ENCODE results near the gene RCC1. TPM values are rescaled to one million over a fixed set of nuclear protein-coding genes. Genes with fewer than 3 reads are reported as not detected.
A peak's percentile ranks its signal among the peaks of the same experiment; 100 is the strongest.
"Not testable (repeated sequence)": the region's sequence is repeated elsewhere in the genome, so short reads cannot be mapped to it uniquely, and the experiment has no call there.

Gene RCC1
- total and polyA plus RNA-seq, 7 donors, result 7.0 to 81.6 (median 14.0) TPM

DNA sequence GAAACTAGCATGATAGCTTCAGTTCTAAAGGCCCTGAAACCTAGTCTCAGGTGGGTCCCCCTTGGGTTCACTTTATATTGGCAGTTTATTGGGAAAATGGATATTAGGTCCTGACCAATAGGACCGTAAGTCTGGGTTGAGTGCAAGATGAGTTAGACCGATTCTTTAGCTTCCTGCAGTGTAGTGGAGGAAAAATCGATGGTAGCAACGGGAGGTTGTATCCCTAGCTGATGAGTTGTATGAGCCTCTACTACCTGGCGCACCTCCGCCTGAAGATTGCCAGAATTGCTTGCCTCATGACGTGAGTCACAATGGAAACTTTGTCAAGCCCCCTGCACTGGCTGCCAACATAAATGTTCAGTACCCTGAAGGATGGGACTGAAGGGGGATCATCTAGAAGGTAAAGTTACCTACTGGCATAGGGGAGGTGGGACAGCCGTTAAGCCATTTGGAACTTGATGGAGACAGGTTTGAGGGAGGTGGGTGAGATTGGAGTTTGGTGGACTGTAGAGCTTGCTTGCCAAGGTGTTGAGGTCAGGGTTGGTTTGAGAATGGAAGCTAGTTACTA, 3.9 kb downstream of the RCC1 start:
- Histone ChIP-seq H3K4me1 (peaks cover 40% of the 10 kb centered on the region), H3K4me3 (peak overlapping the region; percentile 83), H3K27ac (peak overlapping the region; percentile 66), H3K36me3 (ENCODE audit: insufficient read depth in 1 of 2, low read depth in 1 of 2) (peaks cover 15 to 77% of the 10 kb centered on the region in 2 donors), H3K27me3 (ENCODE audit: insufficient read depth in 3 of 3, low read length in 2 of 3) (no peaks in the 10 kb centered on the region), H3K9me3 (no peaks in the 10 kb centered on the region)
- intact Hi-C loops (cut with DNase I), result loop anchor here in 1 of 2 donors (5.0 kb wide), 1 partner anchor 262 kb away; no protein-coding TSS in a partner anchor
- no peak for DNase-seq
- 74 to 80% (median 77%) methylated on average over 8 of the region's 8 CpGs for WGBS, 3 donors
- no peak for ATAC-seq
- TF ChIP-seq CTCF (IDR thresholded peaks at IDR 0.05), result no peak

DNA sequence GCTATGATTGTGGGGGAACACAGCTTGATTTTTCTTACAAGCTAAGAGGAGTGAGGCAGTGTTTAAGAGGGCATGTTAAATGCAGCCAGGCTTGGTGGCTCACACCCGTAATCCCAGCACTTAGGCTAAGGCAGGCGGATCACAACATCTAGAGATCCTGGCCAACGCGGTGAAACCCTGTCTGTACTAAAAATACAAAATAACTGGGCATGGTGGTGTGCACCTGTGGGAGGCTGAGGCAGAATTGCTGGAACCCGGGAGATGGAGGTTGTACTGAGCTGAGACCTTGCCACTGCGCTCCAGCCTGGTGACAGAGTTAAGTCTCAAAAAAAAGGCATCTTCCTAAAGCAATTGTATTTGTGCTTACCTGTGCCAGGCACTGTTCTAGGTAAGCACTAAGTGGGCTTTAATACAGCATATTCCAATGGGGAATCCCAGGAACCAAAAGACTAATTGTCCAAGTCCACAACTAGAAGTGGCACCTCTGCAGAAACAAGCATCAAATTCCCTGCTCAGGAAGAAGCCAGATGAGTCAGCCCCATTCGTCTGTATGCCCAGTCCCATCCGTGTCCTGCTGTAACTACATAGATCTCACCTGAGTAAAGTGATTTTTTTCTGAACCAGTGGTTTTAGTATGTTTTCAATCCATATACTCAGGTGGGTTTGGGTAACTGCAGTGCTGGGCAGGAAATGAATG, 4.6 kb downstream of the RCC1 start:
- no peaks in the 10 kb centered on the region for H3K9me3 ChIP-seq
- peak overlapping the region; percentile 66 for H3K27ac ChIP-seq
- ATAC-seq (no peak), DNase-seq (no peak)
- no peaks in the 10 kb centered on the region for H3K27me3 ChIP-seq (ENCODE audit: insufficient read depth in 3 of 3, low read length in 2 of 3)
- peaks cover 40% of the 10 kb centered on the region for H3K4me1 ChIP-seq
- intact Hi-C loops (cut with DNase I), result no loop called here
- peaks cover 15 to 82% of the 10 kb centered on the region in 2 donors for H3K36me3 ChIP-seq (ENCODE audit: insufficient read depth in 1 of 2, low read depth in 1 of 2)
- WGBS, 3 donors, result 30 to 55% (median 34%) methylated on average over 8 of the region's 8 CpGs
- H3K4me3 ChIP-seq, result peak overlapping the region; percentile 83
- TF ChIP-seq CTCF (IDR thresholded peaks at IDR 0.05), result no peak

- WGBS, 3 donors, result 73 to 100% (median 96%) methylated on average over 2 of the region's 2 CpGs
- H3K27ac ChIP-seq, result no peak overlapping the region
- no peak for DNase-seq
- H3K36me3 ChIP-seq (ENCODE audit: insufficient read depth in 1 of 2, low read depth in 1 of 2), result peaks cover 15 to 82% of the 10 kb centered on the region in 2 donors
- H3K9me3 ChIP-seq, result no peaks in the 10 kb centered on the region
- intact Hi-C loops (cut with DNase I), result no loop called here
- ATAC-seq, result no peak
- H3K4me1 ChIP-seq, result peaks cover 40% of the 10 kb centered on the region
- TF ChIP-seq CTCF (IDR thresholded peaks at IDR 0.05), result no peak
- H3K4me3 ChIP-seq, result peak overlapping the region; percentile 83
- no peaks in the 10 kb centered on the region for H3K27me3 ChIP-seq (ENCODE audit: insufficient read depth in 3 of 3, low read length in 2 of 3)
These were observed 5.2 kb downstream of the RCC1 start for GRCh38 chr1:28510970-28511440.

GRCh38 chr1:28512058-28512611, 6.3 kb downstream of the RCC1 start:
- Histone ChIP-seq H3K4me1 (peaks cover 40% of the 10 kb centered on the region), H3K27me3 (ENCODE audit: insufficient read depth in 3 of 3, low read length in 2 of 3) (no peaks in the 10 kb centered on the region), H3K9me3 (no peaks in the 10 kb centered on the region), H3K36me3 (ENCODE audit: insufficient read depth in 1 of 2, low read depth in 1 of 2) (peaks cover 15 to 80% of the 10 kb centered on the region in 2 donors), H3K4me3 (no peak overlapping the region), H3K27ac (no peak overlapping the region)
- DNase-seq (no peak), ATAC-seq (no peak)
- 88 to 94% (median 90%) methylated on average over 7 of the region's 7 CpGs for WGBS, 3 donors
- intact Hi-C loops (cut with DNase I), result no loop called here
- no peak for TF ChIP-seq CTCF (IDR thresholded peaks at IDR 0.05)

DNA sequence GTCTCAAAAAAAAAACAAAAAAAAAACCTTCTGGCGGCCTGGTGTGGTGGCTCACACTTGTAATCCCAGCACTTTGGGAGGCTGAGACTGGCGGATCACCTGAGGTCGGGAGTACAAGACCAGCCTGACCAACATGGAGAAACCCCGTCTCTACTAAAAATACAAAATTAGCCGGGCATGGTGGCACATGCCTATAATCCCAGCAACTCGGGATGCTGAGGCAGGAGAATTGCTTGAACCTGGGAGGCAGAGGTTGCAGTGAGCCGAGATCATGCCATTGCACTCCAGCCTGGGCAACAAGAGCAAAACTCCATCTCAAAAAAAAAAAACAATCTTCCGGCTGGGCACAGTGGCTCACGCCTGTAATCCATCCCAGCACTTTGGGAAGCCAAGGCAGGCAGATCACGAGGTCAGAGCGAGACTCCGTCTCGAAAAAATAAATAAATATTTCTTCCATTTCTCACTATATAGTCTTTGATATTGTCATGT, 8.6 kb downstream of the RCC1 start:
- H3K27me3 ChIP-seq (ENCODE audit: insufficient read depth in 3 of 3, low read length in 2 of 3); H3K27ac ChIP-seq; H3K9me3 ChIP-seq; H3K4me3 ChIP-seq; intact Hi-C loops (cut with DNase I); DNase-seq; ATAC-seq: not testable (repeated sequence)
- Histone ChIP-seq H3K4me1 (peaks cover 30% of the 10 kb centered on the region), H3K36me3 (ENCODE audit: insufficient read depth in 1 of 2, low read depth in 1 of 2) (peaks cover 10 to 56% of the 10 kb centered on the region in 2 donors)
- WGBS, 3 donors, result 88 to 94% (median 88%) methylated on average over 13 of the region's 13 CpGs

Data from psoas muscle (tissue), 8 donors.